ENCODE measurements around the gene PHF20.
"Not testable (repeated sequence)": the region's sequence is repeated elsewhere in the genome, so short reads cannot be mapped to it uniquely, and the experiment has no call there.

PHF20 gene

DNA sequence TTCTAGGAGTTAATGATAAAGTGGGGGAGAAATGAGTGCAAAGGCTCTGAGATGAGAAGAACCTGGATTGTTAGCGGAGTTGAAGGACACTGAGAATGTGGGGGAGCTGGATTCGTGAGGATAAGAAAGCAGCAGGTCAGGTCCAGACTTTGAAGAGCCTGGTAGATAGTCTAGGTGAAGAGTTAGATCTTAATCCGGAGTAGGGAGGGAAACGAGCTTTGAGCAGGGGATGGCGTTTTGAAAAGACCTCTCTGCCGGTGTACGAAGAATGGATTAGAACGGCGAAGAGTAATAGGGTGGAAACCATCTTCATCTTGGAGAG lies 487 bp upstream of the PHF20 start:
- DNase-seq (ENCODE audit: low read depth) = no peak

DNA sequence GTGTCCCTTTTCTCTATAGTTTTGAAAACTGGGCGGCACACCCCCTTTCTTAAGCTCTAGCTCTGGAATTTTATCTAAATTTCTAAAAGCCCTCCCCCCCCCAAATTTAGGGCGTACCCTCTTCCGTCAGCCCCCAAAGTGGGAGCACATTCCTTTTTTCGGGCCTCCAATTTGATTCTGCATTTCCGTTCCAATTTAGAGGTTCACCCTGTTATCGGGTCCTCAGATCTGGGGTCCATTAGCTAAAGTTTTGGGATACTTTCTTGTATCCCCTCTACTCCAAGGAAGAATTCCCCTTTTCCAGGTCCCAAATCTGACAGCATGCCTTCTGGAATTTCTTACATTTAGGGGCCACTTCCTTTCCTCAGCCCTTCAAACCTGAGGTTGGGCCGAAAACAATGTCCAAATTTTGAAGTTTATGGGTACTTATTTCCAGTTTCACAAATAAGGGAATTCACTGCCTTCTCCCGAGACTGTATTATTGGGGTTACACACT lies 796 bp downstream of the PHF20 start:
- no peak for DNase-seq (ENCODE audit: low read depth)
- H3K4me3 ChIP-seq (ENCODE audit: low read length) = peak overlapping the region; percentile 96
- TF ChIP-seq, protein P1, sequence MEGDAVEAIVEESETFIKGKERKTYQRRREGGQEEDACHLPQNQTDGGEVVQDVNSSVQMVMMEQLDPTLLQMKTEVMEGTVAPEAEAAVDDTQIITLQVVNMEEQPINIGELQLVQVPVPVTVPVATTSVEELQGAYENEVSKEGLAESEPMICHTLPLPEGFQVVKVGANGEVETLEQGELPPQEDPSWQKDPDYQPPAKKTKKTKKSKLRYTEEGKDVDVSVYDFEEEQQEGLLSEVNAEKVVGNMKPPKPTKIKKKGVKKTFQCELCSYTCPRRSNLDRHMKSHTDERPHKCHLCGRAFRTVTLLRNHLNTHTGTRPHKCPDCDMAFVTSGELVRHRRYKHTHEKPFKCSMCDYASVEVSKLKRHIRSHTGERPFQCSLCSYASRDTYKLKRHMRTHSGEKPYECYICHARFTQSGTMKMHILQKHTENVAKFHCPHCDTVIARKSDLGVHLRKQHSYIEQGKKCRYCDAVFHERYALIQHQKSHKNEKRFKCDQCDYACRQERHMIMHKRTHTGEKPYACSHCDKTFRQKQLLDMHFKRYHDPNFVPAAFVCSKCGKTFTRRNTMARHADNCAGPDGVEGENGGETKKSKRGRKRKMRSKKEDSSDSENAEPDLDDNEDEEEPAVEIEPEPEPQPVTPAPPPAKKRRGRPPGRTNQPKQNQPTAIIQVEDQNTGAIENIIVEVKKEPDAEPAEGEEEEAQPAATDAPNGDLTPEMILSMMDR (IDR thresholded peaks at IDR 0.05; ENCODE audit: insufficient read depth, low read depth, low read length, missing control alignments) = no peak

More for the DNA sequence above, 487 bp upstream of the PHF20 start:
- TF ChIP-seq, protein P1 (IDR thresholded peaks at IDR 0.05; ENCODE audit: insufficient read depth, low read depth, low read length, missing control alignments) = no peak
- H3K4me3 ChIP-seq (ENCODE audit: low read length) = peak overlapping the region; percentile 34

DNA sequence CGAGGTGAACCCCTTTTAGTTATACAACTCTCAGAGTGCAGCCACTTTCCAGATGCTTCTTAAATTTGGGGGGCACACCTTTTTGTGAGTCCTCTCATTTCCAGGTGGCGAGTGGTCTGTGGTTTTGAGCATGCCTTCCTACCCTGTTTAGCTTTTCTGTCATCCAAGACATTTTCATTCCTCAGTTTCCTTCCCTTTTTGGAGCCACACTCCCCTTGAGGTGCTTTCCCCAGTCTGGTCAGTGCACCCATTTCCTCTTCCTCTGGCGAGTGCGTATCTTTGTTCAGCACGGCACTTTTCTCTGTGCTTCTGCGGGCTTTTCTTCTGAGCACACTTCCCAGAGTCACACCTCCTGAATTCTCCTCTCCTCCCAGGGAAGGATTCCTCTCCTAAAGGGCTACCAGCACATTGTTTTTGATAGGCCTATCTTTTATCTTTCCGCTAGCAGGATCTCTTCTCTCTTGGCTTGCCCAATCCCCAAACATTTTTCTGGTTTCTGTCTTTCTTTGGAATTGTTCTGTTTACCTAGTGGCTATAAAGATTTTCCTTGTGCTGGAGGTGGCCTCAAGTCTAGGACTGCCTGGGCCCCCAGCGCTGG lies 1.4 kb downstream of the PHF20 start:
- peak; percentile 27 for DNase-seq (ENCODE audit: low read depth)
- TF ChIP-seq, protein P1 (IDR thresholded peaks at IDR 0.05; ENCODE audit: insufficient read depth, low read depth, low read length, missing control alignments) = no peak
- peak overlapping the region; percentile 96 for H3K4me3 ChIP-seq (ENCODE audit: low read length)

DNA sequence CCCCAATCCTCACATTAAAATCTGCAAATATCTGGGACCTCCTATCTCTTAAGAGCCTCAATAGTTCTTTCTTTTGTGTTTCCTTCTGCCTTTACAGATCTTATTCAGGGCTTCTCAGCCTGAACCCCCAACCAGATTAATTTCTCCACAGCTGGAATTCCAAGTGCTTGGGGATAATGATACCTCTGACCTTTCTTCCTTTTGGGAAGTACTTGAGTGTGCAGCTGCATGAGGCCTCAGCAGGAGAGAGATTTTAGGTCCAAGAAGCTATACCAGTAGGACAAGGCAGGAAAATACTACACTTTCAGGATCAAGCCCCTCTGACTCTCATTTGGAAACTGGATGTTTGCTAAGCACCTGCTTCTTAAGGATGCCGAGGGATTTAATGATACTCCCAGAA lies 2.6 kb downstream of the PHF20 start:
- TF ChIP-seq, protein P1 (IDR thresholded peaks at IDR 0.05; ENCODE audit: insufficient read depth, low read depth, low read length, missing control alignments) = no peak
- no peak for DNase-seq (ENCODE audit: low read depth)
- H3K4me3 ChIP-seq (ENCODE audit: low read length) = no peak overlapping the region

DNA sequence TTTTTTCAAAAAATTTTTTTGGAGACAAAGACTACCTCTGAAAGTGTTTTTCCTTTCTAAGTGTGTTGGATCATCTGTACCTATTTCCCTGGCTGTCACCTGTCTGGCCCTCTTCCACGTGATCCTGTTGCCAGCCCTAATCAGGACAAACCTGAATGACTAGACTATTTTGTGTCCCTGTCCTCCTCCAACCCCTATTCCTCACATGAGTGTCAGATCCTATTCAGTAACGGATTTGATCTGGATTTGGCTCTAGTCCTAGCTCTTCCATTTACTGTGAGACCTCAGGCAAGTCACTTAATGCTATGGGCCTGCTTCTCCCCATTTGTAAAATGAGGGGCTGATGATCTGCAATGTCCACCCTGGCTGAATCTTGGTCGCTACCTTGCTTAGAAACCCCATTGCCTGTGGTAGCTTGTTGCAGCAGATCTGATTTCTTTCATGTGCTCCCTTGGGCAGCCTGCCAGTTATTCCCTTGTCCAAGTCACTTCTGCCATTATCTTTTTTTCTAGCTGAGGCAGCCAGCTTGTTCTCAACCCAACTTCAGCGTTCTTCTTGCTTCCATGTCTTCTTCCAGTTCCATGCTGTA lies 4.8 kb downstream of the PHF20 start:
- TF ChIP-seq, protein P1 (IDR thresholded peaks at IDR 0.05; ENCODE audit: insufficient read depth, low read depth, low read length, missing control alignments) = no peak
- peak; percentile 59 for DNase-seq (ENCODE audit: low read depth)
- no peak overlapping the region for H3K4me3 ChIP-seq (ENCODE audit: low read length)

DNA sequence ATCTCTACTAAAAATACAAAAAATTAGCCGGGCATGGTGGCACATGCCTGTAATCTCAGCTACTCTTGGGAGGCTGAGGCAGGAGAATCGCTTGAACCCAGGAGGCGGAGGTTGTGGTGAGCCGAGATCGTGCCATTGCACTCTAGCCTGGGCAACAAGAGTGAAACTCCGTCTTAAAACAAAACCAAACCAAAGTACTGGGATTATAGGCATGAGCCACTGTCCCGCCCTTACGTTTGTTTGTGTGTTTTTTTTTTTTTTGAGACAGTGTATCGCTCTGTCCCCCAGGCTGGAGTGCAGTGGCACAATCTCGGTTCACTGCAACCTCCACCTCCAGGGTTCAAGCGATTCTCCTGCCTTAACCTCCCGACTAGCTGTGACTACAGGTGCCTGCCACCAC lies 12.0 kb downstream of the PHF20 start:
- DNase-seq (ENCODE audit: low read depth); H3K4me3 ChIP-seq (ENCODE audit: low read length): not testable (repeated sequence)

DNA sequence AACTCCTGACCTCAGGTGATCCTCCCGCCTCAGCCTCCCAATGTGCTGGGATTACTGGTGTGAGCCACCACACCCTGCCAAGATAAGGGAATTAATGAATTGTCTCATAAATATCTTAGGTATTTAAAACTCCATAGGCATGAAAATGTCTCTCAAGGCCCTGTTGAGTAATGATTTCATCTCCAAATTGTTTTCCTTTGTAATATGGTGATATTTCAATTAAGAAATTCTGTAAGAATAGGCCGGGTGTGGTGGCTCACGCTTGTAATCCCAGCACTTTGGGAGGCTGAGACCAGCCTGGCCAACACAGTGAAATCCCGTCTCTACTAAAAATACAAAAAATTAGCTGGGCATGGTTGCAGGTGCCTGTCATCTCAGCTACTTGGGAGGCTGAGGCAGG lies 13.7 kb downstream of the PHF20 start:
- not testable (repeated sequence) for DNase-seq (ENCODE audit: low read depth); H3K4me3 ChIP-seq (ENCODE audit: low read length)

DNA sequence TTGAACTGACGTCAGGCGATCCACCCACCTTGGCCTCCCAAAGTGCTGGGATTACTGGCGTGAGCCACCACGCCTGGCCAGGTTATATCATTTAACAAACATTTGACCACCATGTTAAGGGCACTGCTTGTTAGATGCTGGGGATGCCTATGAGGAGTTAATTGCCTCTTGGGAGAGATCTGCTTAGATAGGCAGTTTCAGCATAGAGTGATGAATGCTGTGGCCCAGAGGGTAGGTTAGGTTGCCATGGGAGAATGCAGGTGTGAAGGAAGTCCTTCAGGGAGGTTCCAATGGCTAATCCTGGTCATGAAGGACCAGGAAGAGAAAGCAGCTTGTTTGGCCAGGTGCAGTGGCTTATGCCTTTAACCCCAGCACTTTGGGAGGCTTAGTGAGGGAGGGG lies 17.0 kb downstream of the PHF20 start:
- DNase-seq (ENCODE audit: low read depth) = no peak

More for the DNA sequence above, 17.0 kb downstream of the PHF20 start:
- TF ChIP-seq, protein P1 (IDR thresholded peaks at IDR 0.05; ENCODE audit: insufficient read depth, low read depth, low read length, missing control alignments) = no peak
- H3K4me3 ChIP-seq (ENCODE audit: low read length) = no peak overlapping the region
